Peyer's patch (tissue), 4 donors: ENCODE measurements around the gene CHST15. TPM values are rescaled to one million over a fixed set of nuclear protein-coding genes. Genes with fewer than 3 reads are reported as not detected.

Experiments
- DNase-seq, 3 donors: peaks; one replicate each; pipeline ENCODE4 v3.0.0-alpha.2; 2017 to 2019
- H3K27ac ChIP-seq, 4 donors: fragments of 200-600 bp; sonication (generic); one replicate each; pipeline ENCODE4 v1.5.1; 2016 to 2019
- H3K27me3 ChIP-seq, 2 donors: fragments of 200-600 bp; sonication (generic); one replicate each; pipeline ENCODE4 v1.5.1; 2019
- H3K36me3 ChIP-seq, 3 donors: fragments of 200-600 bp; sonication (generic); one replicate each; pipeline ENCODE4 v1.5.1; 2016 to 2019
- H3K4me1 ChIP-seq, 4 donors: fragments of 200-600 bp; sonication (generic); one replicate each; pipeline ENCODE4 v1.5.1; 2016 to 2019
- H3K4me3 ChIP-seq, 4 donors: fragments of 200-600 bp; sonication (generic); 1 replicate in 3 of 4; 2 replicates in 1 of 4; pipeline ENCODE4 v1.5.1; 2016 to 2019; ENCODE audit warnings: mild to moderate bottlenecking in 1 of 4
- H3K9me3 ChIP-seq, 4 donors: fragments of 200-600 bp; sonication (generic); one replicate each; pipeline ENCODE4 v1.5.1; 2016 to 2019; ENCODE audit warnings: mild to moderate bottlenecking in 1 of 4
- POLR2A ChIP-seq, 2 donors: fragments of 450-650 bp; IDR thresholded peaks; one replicate each; pipeline ENCODE4 v1.5.1; 2017; ENCODE audit warnings: antibody characterized with exemption in 2 of 2, mild to moderate bottlenecking in 2 of 2, moderate library complexity in 2 of 2
- total RNA-seq, 4 donors: library from RNA; depleted of rRNA; stranded (reverse); fragments of >200 nt; gene quantifications; one replicate each; pipeline ENCODE4 v1.1.0, GENCODE V29; 2016
- TF ChIP-seq, protein P1 (sequence below), 6 experiments: fragments of 450-650 bp in 4 of 6; fragments of 200-600 bp in 2 of 6; sonication (generic) in 1 of 6; IDR thresholded peaks; one replicate each; pipeline ENCODE4 v1.5.1; 2017 to 2019; ENCODE audit warnings: antibody characterized with exemption in 6 of 6, mild to moderate bottlenecking in 3 of 6, moderate library complexity in 1 of 6

The CHST15 gene
- total RNA-seq, 4 donors from 2014 or later: 3.9 to 55.3 (median 10.9) TPM

DNA sequence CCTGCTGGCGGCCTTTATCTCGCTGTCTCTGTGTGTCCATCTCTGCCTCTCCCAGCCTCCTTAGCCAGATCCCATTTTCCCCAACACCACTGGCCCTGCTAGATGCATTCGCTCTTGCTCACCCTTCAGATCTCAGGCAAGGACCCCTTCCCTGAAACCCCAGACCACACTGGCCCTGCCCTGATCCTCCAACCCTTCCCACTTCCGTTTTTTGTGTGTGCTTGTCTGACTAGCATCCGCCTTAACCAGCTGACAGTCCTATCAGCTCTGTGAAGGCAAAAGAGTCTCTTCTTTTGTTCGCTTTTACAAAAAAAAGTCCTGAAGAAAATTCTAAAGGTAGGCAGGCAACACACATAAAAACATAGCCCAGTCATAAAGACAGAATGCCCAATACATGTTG is 28.7 kb downstream of the CHST15 start:
- Histone ChIP-seq H3K4me1 (peaks cover 0 to 41% (median 23%) of the 10 kb centered on the region in 4 donors), H3K36me3 (no peaks in the 10 kb centered on the region), H3K27ac (peak overlapping the region; percentile 69 to 88 (median 72)), H3K4me3 (peak overlapping the region in 3 of 4 donors; percentile 2 to 17 (median 11)), H3K9me3 (no peaks in the 10 kb centered on the region), H3K27me3 (no peaks in the 10 kb centered on the region)
- peak in 2 of 3 donors; percentile 54 to 66 for DNase-seq
- TF ChIP-seq POLR2A (IDR thresholded peaks at IDR 0.05): no peak
- TF ChIP-seq, protein P1, sequence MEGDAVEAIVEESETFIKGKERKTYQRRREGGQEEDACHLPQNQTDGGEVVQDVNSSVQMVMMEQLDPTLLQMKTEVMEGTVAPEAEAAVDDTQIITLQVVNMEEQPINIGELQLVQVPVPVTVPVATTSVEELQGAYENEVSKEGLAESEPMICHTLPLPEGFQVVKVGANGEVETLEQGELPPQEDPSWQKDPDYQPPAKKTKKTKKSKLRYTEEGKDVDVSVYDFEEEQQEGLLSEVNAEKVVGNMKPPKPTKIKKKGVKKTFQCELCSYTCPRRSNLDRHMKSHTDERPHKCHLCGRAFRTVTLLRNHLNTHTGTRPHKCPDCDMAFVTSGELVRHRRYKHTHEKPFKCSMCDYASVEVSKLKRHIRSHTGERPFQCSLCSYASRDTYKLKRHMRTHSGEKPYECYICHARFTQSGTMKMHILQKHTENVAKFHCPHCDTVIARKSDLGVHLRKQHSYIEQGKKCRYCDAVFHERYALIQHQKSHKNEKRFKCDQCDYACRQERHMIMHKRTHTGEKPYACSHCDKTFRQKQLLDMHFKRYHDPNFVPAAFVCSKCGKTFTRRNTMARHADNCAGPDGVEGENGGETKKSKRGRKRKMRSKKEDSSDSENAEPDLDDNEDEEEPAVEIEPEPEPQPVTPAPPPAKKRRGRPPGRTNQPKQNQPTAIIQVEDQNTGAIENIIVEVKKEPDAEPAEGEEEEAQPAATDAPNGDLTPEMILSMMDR (IDR thresholded peaks at IDR 0.05): no peak

DNA sequence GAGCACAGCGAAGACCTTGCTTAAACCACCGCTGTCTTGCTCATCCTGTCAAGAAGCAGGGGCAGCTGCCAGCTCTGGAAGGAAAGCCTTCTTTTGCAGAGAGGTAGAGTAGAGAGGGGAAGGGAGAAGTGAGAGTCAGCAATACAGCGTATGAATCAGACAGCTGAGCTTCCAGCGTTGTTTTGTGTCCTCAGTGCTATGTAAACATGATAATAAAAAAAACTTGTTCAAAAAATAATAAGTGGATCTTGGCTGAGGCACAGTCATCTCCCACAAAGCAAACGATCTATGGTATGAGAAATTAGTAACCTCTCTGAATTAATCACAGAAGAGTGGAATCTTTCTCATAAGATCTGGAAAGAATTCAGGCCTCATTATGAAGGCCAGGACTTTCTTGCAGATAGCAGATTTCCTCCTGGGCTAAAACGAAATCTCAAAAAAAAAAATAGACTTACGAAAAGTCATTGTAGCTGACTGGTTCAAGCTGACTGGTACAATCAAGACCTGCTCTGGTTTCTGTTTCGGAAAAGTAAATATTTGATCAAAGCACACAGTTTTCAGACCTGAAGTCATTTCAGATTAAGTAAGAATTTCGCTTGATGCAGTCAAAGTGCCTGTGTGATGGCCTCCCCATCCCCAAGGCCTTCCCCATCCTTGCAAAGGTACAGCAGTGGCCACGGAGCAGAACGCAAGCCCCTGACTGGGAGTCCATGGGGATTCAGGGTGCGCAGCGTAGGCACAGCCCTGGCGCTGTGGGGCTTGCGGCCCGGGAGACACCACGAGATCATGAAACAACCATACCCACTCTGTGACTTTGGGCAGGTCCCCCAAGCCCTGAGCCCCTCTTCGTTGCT is 29.4 kb downstream of the CHST15 start:
- no peaks in the 10 kb centered on the region for H3K36me3 ChIP-seq
- H3K9me3 ChIP-seq: no peaks in the 10 kb centered on the region
- H3K4me1 ChIP-seq: peaks cover 0 to 41% (median 23%) of the 10 kb centered on the region in 4 donors
- H3K27ac ChIP-seq: peak overlapping the region; percentile 69 to 88 (median 72)
- DNase-seq: peak in 2 of 3 donors; percentile 64 to 76
- no peaks in the 10 kb centered on the region for H3K27me3 ChIP-seq
- H3K4me3 ChIP-seq: peak overlapping the region in 3 of 4 donors; percentile 2 to 17 (median 11)
- TF ChIP-seq, protein P1 (IDR thresholded peaks at IDR 0.05): no peak
- no peak for TF ChIP-seq POLR2A (IDR thresholded peaks at IDR 0.05)

DNA sequence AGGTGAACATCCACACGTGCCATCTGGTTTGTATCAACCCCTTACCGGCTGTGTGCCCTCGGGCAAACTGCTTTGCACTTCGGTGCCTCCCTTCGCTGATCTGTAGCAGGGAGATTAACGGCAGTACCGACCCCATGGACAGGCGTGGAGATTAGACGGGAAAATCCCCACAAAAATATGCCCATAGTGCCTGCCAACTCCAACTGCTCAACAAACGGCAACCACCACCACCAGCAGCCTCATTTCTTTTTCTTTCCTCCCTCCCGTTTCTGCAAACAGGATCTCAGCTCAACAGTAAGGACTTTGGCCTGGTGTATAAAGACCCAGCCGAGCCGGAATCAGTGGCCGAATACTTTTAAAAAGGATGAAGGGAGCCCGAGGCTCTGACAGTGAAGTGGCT is 31.0 kb downstream of the CHST15 start:
- DNase-seq: no peak
- no peaks in the 10 kb centered on the region for H3K36me3 ChIP-seq
- no peak overlapping the region for H3K4me3 ChIP-seq
- peak overlapping the region in 1 of 4 donors; percentile 88 for H3K27ac ChIP-seq
- no peaks in the 10 kb centered on the region for H3K27me3 ChIP-seq
- H3K4me1 ChIP-seq: peaks cover 0 to 41% (median 21%) of the 10 kb centered on the region in 4 donors
- no peaks in the 10 kb centered on the region for H3K9me3 ChIP-seq
- no peak for TF ChIP-seq POLR2A (IDR thresholded peaks at IDR 0.05)
- TF ChIP-seq, protein P1 (IDR thresholded peaks at IDR 0.05): no peak

DNA sequence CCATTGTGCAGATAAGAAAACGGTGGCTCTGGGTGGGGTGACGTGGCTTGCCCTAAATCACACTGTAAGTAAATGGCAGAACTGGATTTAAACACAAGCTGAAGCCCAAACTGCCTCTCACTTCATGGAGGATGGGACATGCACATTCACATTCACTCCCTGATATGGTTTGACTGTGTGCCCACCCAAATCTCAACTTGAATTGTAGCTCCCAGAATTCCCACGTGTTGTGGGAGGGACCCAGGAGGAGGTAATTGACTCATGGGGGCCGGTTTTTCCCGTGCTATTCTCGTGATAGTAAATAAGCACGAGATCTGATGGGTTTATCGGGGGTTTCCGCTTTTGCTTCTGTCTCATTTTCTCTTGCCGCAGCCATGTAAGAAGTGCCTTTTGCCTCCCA is 32.4 kb downstream of the CHST15 start:
- H3K27me3 ChIP-seq: no peaks in the 10 kb centered on the region
- TF ChIP-seq, protein P1 (IDR thresholded peaks at IDR 0.05): no peak
- no peak for TF ChIP-seq POLR2A (IDR thresholded peaks at IDR 0.05)

DNA sequence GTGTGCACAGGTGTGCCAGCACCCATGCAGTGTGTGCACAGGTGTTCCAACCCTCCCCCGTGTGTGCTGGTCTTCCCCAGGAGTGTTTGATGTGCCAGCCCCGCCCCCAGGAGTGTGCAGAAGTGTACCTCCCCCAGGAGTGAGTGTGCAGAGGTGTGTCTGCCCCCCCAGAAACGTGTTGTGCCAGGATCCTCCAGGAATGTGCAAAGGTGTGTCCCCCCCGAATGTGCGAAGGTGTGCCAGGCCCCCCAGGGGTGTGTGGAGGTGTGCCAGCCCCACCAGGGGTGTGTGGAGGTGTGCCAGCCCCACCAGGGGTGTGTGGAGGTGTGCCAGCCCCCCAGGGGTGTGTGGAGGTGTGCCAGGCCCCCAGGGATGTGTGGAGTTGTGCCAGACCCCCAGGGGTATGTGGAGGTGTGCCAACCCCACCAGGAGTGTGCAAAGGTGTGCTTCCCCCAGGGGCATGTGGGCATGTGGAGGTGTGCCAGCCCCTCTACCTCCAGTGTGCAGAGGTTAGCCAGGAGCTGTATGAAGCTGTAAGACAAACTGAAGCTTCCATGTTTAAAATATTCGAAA is 33.2 kb downstream of the CHST15 start:
- Histone ChIP-seq H3K36me3 (no peaks in the 10 kb centered on the region), H3K27ac (no peak overlapping the region), H3K27me3 (no peaks in the 10 kb centered on the region), H3K9me3 (no peaks in the 10 kb centered on the region), H3K4me1 (peaks cover 0 to 22% (median 10%) of the 10 kb centered on the region in 4 donors), H3K4me3 (no peak overlapping the region)
- DNase-seq: no peak
- TF ChIP-seq, protein P1 (IDR thresholded peaks at IDR 0.05): no peak
- no peak for TF ChIP-seq POLR2A (IDR thresholded peaks at IDR 0.05)

More for the DNA sequence above, 32.4 kb downstream of the CHST15 start:
- DNase-seq: no peak
- H3K4me1 ChIP-seq: peaks cover 0 to 30% (median 12%) of the 10 kb centered on the region in 4 donors
- no peak overlapping the region for H3K4me3 ChIP-seq
- no peaks in the 10 kb centered on the region for H3K9me3 ChIP-seq
- H3K36me3 ChIP-seq: no peaks in the 10 kb centered on the region
- H3K27ac ChIP-seq: no peak overlapping the region
